HL-60 (cell line): ENCODE measurements around the gene INTS7.

ENCODE experiments used
- DNase-seq, 2 experiments: peaks; one replicate each; pipeline ENCODE4 v3.0.0-alpha.2; 2010 to 2020; ENCODE audit warnings: low read depth in 1 of 2, low spot score in 1 of 2
- H3K27ac ChIP-seq: fragments of 250-450 bp; sonication (Bioruptor Pico); replicated peaks from 2 replicates; pipeline ENCODE4 v1.5.1; 2020; ENCODE audit warnings: mild to moderate bottlenecking, moderate library complexity
- H3K27me3 ChIP-seq: fragments of 250-450 bp; sonication (Bioruptor Pico); 2 replicates; pipeline ENCODE4 v1.5.1; 2021; ENCODE audit warnings: mild to moderate bottlenecking, moderate library complexity; ENCODE audit not compliant: insufficient read depth, poor library complexity, severe bottlenecking
- H3K4me3 ChIP-seq: replicated peaks from 2 replicates; pipeline ENCODE4 v1.5.1; 2011; ENCODE audit warnings: mild to moderate bottlenecking, control low read depth, low read length; ENCODE audit not compliant: insufficient read depth
- GABPA ChIP-seq: IDR thresholded peaks from 2 replicates; pipeline ENCODE4 v1.6.1; 2012; ENCODE audit warnings: low read depth
- POLR2AphosphoS5 ChIP-seq: IDR thresholded peaks from 2 replicates; pipeline ENCODE4 v1.6.1; 2012; ENCODE audit warnings: low read depth
- SPI1 ChIP-seq: IDR thresholded peaks from 2 replicates; pipeline ENCODE4 v1.6.1; 2012; ENCODE audit warnings: low read depth, mild to moderate bottlenecking, borderline replicate concordance
- TF ChIP-seq, protein P1 (sequence below): IDR thresholded peaks from one replicate; pipeline ENCODE4 v1.5.1; 2011; ENCODE audit warnings: low read length, control low read depth, inconsistent platforms; ENCODE audit not compliant: insufficient read depth
- TF ChIP-seq, protein P2 (sequence below): IDR thresholded peaks from 2 replicates; pipeline ENCODE4 v1.6.1; 2012; ENCODE audit warnings: low read depth; ENCODE audit not compliant: insufficient replicate concordance

Gene INTS7

DNA sequence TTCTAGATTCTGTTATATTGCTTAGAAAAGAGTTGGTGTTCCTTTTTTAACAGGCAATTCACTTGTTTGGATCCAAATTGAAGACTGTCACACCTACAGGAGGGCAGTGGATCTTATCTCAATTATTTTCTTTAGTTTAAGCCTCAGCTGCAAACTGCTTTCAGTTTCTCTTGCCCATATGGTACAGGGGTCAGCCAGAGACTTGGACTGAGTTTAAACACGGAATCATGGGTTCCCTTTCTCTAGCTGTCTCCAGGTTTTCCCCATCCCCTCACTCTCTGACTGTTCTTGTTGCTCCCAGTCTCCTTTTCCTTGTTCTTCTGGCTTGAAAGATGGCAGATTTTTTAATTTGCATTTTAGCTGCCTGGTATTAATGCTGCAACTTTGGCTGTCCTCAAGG, 18.6 kb upstream of the INTS7 start:
- no peak overlapping the region for H3K27ac ChIP-seq
- no peak for DNase-seq
- H3K27me3 ChIP-seq = no peaks in the 10 kb centered on the region
- TF ChIP-seq, protein P1, sequence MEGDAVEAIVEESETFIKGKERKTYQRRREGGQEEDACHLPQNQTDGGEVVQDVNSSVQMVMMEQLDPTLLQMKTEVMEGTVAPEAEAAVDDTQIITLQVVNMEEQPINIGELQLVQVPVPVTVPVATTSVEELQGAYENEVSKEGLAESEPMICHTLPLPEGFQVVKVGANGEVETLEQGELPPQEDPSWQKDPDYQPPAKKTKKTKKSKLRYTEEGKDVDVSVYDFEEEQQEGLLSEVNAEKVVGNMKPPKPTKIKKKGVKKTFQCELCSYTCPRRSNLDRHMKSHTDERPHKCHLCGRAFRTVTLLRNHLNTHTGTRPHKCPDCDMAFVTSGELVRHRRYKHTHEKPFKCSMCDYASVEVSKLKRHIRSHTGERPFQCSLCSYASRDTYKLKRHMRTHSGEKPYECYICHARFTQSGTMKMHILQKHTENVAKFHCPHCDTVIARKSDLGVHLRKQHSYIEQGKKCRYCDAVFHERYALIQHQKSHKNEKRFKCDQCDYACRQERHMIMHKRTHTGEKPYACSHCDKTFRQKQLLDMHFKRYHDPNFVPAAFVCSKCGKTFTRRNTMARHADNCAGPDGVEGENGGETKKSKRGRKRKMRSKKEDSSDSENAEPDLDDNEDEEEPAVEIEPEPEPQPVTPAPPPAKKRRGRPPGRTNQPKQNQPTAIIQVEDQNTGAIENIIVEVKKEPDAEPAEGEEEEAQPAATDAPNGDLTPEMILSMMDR = no peak
- no peak for TF ChIP-seq GABPA
- no peak for TF ChIP-seq POLR2AphosphoS5
- TF ChIP-seq, protein P2, sequence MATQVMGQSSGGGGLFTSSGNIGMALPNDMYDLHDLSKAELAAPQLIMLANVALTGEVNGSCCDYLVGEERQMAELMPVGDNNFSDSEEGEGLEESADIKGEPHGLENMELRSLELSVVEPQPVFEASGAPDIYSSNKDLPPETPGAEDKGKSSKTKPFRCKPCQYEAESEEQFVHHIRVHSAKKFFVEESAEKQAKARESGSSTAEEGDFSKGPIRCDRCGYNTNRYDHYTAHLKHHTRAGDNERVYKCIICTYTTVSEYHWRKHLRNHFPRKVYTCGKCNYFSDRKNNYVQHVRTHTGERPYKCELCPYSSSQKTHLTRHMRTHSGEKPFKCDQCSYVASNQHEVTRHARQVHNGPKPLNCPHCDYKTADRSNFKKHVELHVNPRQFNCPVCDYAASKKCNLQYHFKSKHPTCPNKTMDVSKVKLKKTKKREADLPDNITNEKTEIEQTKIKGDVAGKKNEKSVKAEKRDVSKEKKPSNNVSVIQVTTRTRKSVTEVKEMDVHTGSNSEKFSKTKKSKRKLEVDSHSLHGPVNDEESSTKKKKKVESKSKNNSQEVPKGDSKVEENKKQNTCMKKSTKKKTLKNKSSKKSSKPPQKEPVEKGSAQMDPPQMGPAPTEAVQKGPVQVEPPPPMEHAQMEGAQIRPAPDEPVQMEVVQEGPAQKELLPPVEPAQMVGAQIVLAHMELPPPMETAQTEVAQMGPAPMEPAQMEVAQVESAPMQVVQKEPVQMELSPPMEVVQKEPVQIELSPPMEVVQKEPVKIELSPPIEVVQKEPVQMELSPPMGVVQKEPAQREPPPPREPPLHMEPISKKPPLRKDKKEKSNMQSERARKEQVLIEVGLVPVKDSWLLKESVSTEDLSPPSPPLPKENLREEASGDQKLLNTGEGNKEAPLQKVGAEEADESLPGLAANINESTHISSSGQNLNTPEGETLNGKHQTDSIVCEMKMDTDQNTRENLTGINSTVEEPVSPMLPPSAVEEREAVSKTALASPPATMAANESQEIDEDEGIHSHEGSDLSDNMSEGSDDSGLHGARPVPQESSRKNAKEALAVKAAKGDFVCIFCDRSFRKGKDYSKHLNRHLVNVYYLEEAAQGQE = no peak
- no peak for TF ChIP-seq SPI1
- H3K4me3 ChIP-seq = no peak overlapping the region

DNA sequence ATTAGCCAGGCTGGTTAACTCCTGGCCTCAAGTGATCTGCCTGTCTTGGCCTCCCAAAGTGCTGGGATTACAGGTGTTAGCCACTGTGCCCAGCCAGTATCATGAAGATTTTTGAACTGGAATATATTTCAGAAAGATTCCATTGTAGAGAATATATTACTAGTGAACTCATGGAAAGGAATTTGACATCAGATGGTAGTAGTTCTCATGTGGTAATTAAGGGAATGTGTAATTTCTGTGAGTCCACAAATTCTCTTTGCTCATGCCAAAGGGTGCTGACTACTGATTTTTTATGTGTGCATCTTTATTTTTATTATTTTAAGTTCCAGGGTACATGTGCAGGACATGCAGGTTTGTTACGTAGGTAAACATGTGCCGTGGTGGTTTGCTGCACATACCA, 10.6 kb upstream of the INTS7 start:
- DNase-seq = no peak
- no peak for TF ChIP-seq GABPA
- TF ChIP-seq, protein P2 = no peak
- TF ChIP-seq, protein P1 = no peak
- no peak for TF ChIP-seq POLR2AphosphoS5
- Histone ChIP-seq H3K27ac (no peak overlapping the region), H3K27me3 (no peaks in the 10 kb centered on the region), H3K4me3 (no peak overlapping the region)

- no peak overlapping the region for H3K4me3 ChIP-seq
- H3K27me3 ChIP-seq = no peaks in the 10 kb centered on the region
- H3K27ac ChIP-seq = no peak overlapping the region
- DNase-seq = no peak
- no peak for TF ChIP-seq GABPA
- TF ChIP-seq, protein P2 = no peak
- no peak for TF ChIP-seq POLR2AphosphoS5
- TF ChIP-seq SPI1 = no peak
- TF ChIP-seq, protein P1 = no peak
Observed at GRCh38 chr1:212044851-212045250, 9.5 kb upstream of the INTS7 start.
